HepG2 (cell line): ENCODE data around the gene CHST4. TPM values are rescaled to one million over a fixed set of nuclear protein-coding genes. Genes with fewer than 3 reads are reported as not detected.

Experiments used
- FOXC1 ChIP-seq: sonication (generic); formaldehyde crosslinking; IDR thresholded peaks from 2 replicates; pipeline ENCODE4 v1.8.0; 2022; ENCODE audit warnings: mild to moderate bottlenecking, missing genetic modification reagents, borderline replicate concordance
- HNF4G ChIP-seq, 2 experiments: sonication (generic) in 1 of 2; formaldehyde crosslinking in 1 of 2; IDR thresholded peaks; 2 replicates each; pipeline versions ENCODE4 v1.4.0 to v1.6.1; 2011 to 2020; ENCODE audit warnings: borderline replicate concordance in 2 of 2, low read depth in 2 of 2, mild to moderate bottlenecking in 2 of 2, low read length in 1 of 2, missing genetic modification reagents in 1 of 2, moderate library complexity in 1 of 2
- HNRNPL ChIP-seq: fragments of 200-400 bp; formaldehyde crosslinking; IDR thresholded peaks from 2 replicates; pipeline ENCODE4 v1.6.1; 2017; ENCODE audit warnings: mild to moderate bottlenecking, low read depth, low read length
- MAZ ChIP-seq, 2 experiments: sonication (generic) in 1 of 2; formaldehyde crosslinking in 1 of 2; IDR thresholded peaks; 2 replicates each; pipeline versions ENCODE4 v1.5.0 to v1.6.1; 2012 to 2020; ENCODE audit warnings: low read depth in 2 of 2, mild to moderate bottlenecking in 2 of 2, borderline replicate concordance in 1 of 2, improper control_type of control experiment in 1 of 2, low read length in 1 of 2, missing genetic modification reagents in 1 of 2, moderate library complexity in 1 of 2
- MYC ChIP-seq: sonication (generic); formaldehyde crosslinking; IDR thresholded peaks from 2 replicates; pipeline ENCODE4 v1.9.0; 2021; ENCODE audit warnings: missing genetic modification reagents, borderline replicate concordance
- MYNN ChIP-seq: sonication (generic); formaldehyde crosslinking; IDR thresholded peaks from 2 replicates; pipeline ENCODE4 v1.4.0; 2020; ENCODE audit warnings: mild to moderate bottlenecking, low read depth, missing genetic modification reagents
- NCOA1 ChIP-seq: sonication (generic); formaldehyde crosslinking; IDR thresholded peaks from 2 replicates; pipeline ENCODE4 v1.9.0; 2021; ENCODE audit warnings: missing genetic modification reagents
- NPAS2 ChIP-seq: sonication (generic); formaldehyde crosslinking; IDR thresholded peaks from 2 replicates; pipeline ENCODE4 v1.8.0; 2022; ENCODE audit warnings: mild to moderate bottlenecking, missing genetic modification reagents, borderline replicate concordance
- PAWR ChIP-seq: sonication (generic); formaldehyde crosslinking; IDR thresholded peaks from 2 replicates; pipeline ENCODE4 v1.4.0; 2020; ENCODE audit warnings: missing genetic modification reagents, mild to moderate bottlenecking, borderline replicate concordance
- PHF21A ChIP-seq: sonication (generic); formaldehyde crosslinking; IDR thresholded peaks from 2 replicates; pipeline ENCODE4 v1.5.0; 2020; ENCODE audit warnings: mild to moderate bottlenecking, missing genetic modification reagents
- REPIN1 ChIP-seq: sonication (generic); formaldehyde crosslinking; IDR thresholded peaks from 2 replicates; pipeline ENCODE4 v1.8.0; 2022; ENCODE audit warnings: missing genetic modification reagents, low read depth, mild to moderate bottlenecking, borderline replicate concordance
- ZBTB34 ChIP-seq: sonication (generic); formaldehyde crosslinking; IDR thresholded peaks from 2 replicates; pipeline ENCODE4 v1.8.0; 2022; ENCODE audit warnings: mild to moderate bottlenecking, missing genetic modification reagents
- ZBTB8A ChIP-seq: sonication (generic); formaldehyde crosslinking; IDR thresholded peaks from 2 replicates; pipeline ENCODE4 v1.4.0; 2020; ENCODE audit warnings: mild to moderate bottlenecking, low read depth, missing genetic modification reagents, borderline replicate concordance
- ZNF142 ChIP-seq: sonication (generic); formaldehyde crosslinking; IDR thresholded peaks from 2 replicates; pipeline ENCODE4 v1.4.0; 2020; ENCODE audit warnings: missing genetic modification reagents
- ZNF160 ChIP-seq: sonication (generic); formaldehyde crosslinking; IDR thresholded peaks from 2 replicates; pipeline ENCODE4 v1.8.0; 2022; ENCODE audit warnings: mild to moderate bottlenecking, inconsistent platforms, missing genetic modification reagents
- ZNF331 ChIP-seq: sonication (generic); formaldehyde crosslinking; IDR thresholded peaks from 2 replicates; pipeline ENCODE4 v1.4.0; 2020; ENCODE audit warnings: missing genetic modification reagents
- ZNF383 ChIP-seq: sonication (generic); formaldehyde crosslinking; IDR thresholded peaks from 2 replicates; pipeline ENCODE4 v1.4.0; 2020; ENCODE audit warnings: missing genetic modification reagents, mild to moderate bottlenecking, borderline replicate concordance
- ZNF816 ChIP-seq: sonication (generic); formaldehyde crosslinking; IDR thresholded peaks from 2 replicates; pipeline ENCODE4 v1.8.0; 2022; ENCODE audit warnings: missing genetic modification reagents, mild to moderate bottlenecking, borderline replicate concordance
- ZSCAN31 ChIP-seq: sonication (generic); formaldehyde crosslinking; IDR thresholded peaks from 2 replicates; pipeline ENCODE4 v1.5.0; 2020; ENCODE audit warnings: low read depth, mild to moderate bottlenecking, missing genetic modification reagents
- polyA plus RNA-seq, 8 experiments: library from polyadenylated mRNA; depleted of rRNA in 3 of 8; stranded (reverse) in 7 of 8; unstranded in 1 of 8; fragments of >200 nt; fragmentation: Illumina TruSeq in 4 of 8; extraction: Trizol in 4 of 8; gene quantifications; 2 replicates each; pipeline versions ENCODE4 v1.2.1 to v1.2.3, GENCODE V29; 2011 to 2016; ENCODE audit warnings: low read depth in 4 of 8, missing spikeins in 1 of 8, mixed read lengths in 1 of 8; ENCODE audit not compliant: insufficient read depth in 1 of 8
- total RNA-seq, 5 experiments: library from RNA; depleted of rRNA; stranded (reverse); fragments of >200 nt; fragmentation: Illumina TruSeq; extraction: Trizol; gene quantifications; 2 replicates each; pipeline ENCODE4 v1.2.3, GENCODE V29; 2016; ENCODE audit warnings: low read depth in 1 of 5

The CHST4 gene
- total and polyA plus RNA-seq, 2 of the 13 experiments (the other 11 are each of a cell fraction or from before 2014, with no cell fraction given), result not detected

GRCh38 chr16:71572497-71573116 lies 46.4 kb downstream of the CHST4 start (continued):
- TF ChIP-seq ZNF142 (no peak), ZNF816 (CRISPR knock-in tag) (no peak), FOXC1 (CRISPR knock-in tag) (no peak), HNF4G (IDR thresholded peaks at IDR 0.05; ENCODE audit: borderline replicate concordance, low read depth, low read length) (peak; percentile 42; the same call in 1 of the 2 replicates), HNF4G (CRISPR knock-in tag; IDR thresholded peaks at IDR 0.05; ENCODE audit: borderline replicate concordance, low read depth) (no peak), PAWR (no peak), MYNN (CRISPR knock-in tag) (no peak), ZNF383 (CRISPR knock-in tag) (no peak), PHF21A (CRISPR knock-in tag) (peak; percentile 82; the same call in 1 of the 2 replicates), NPAS2 (CRISPR knock-in tag) (no peak), ZBTB8A (CRISPR knock-in tag) (0 out of 2 replicates have a peak, but pooled peaks have one; percentile 34), ZNF331 (peak; percentile 58; the same call in 1 of the 2 replicates), MYC (CRISPR knock-in tag) (no peak), HNRNPL (no peak), REPIN1 (no peak), MAZ (IDR thresholded peaks at IDR 0.05; ENCODE audit: borderline replicate concordance, low read depth, low read length) (no peak), MAZ (CRISPR knock-in tag; IDR thresholded peaks at IDR 0.05; ENCODE audit: low read depth) (peak; percentile 32; the same call in 1 of the 2 replicates), ZSCAN31 (no peak; the same call in 1 of the 2 replicates), ZBTB34 (CRISPR knock-in tag) (peak; percentile 85; the same call in 1 of the 2 replicates), ZNF160 (CRISPR knock-in tag) (no peak), NCOA1 (CRISPR knock-in tag) (no peak)
